Activated CD4-positive, alpha-beta T cell treated with anti-CD3 and anti-CD28 coated beads, Interleukin-2, amount 10 ng/mL, durations not matched to agents 7 days and 5 days (primary cell): ENCODE results near the gene KTI12. TPM values are rescaled to one million over a fixed set of nuclear protein-coding genes. Genes with fewer than 3 reads are reported as not detected.
"Not testable (repeated sequence)": the region's sequence is repeated elsewhere in the genome, so short reads cannot be mapped to it uniquely, and the experiment has no call there.

Experiments
- CTCF ChIA-PET: fragments of 350-600 bp; sonication (Branson Sonifier 250); formaldehyde crosslinking; loops from one replicate; lab custom pipeline; 2021; ENCODE audit warnings: antibody characterized with exemption; lab: Charles Lee
- POLR2A ChIA-PET: fragments of 350-600 bp; sonication (Branson Sonifier 250); formaldehyde crosslinking; loops from one replicate; lab custom pipeline; 2021; ENCODE audit warnings: antibody characterized with exemption; lab: Charles Lee
- DNase-seq: peaks from one replicate; pipeline ENCODE4 v3.0.0-alpha.2; 2020
- H3K27ac Mint-ChIP-seq: one replicate; pipeline ENCODE4 v1.8.0; 2021; ENCODE audit warnings: mild to moderate bottlenecking, moderate library complexity, mixed read lengths
- H3K27me3 Mint-ChIP-seq: one replicate; pipeline ENCODE4 v1.8.0; 2021; ENCODE audit warnings: mixed read lengths
- H3K36me3 Mint-ChIP-seq: one replicate; pipeline ENCODE4 v1.8.0; 2021; ENCODE audit warnings: low read depth, mixed read lengths
- H3K4me1 Mint-ChIP-seq: one replicate; pipeline ENCODE4 v1.8.0; 2021; ENCODE audit warnings: mixed read lengths
- H3K4me3 Mint-ChIP-seq: one replicate; pipeline ENCODE4 v1.8.0; 2021; ENCODE audit warnings: mild to moderate bottlenecking, moderate library complexity, mixed read lengths
- H3K9me3 Mint-ChIP-seq: one replicate; pipeline ENCODE4 v1.8.0; 2021; ENCODE audit warnings: mixed read lengths
- total RNA-seq, 2 experiments: library from RNA; stranded (reverse); gene quantifications; one replicate each; pipeline ENCODE4 v1.2.3, GENCODE V29; 2021

Gene KTI12
- total RNA-seq, 2 experiments from 2014 or later: 7.7 to 12.9 TPM

DNA sequence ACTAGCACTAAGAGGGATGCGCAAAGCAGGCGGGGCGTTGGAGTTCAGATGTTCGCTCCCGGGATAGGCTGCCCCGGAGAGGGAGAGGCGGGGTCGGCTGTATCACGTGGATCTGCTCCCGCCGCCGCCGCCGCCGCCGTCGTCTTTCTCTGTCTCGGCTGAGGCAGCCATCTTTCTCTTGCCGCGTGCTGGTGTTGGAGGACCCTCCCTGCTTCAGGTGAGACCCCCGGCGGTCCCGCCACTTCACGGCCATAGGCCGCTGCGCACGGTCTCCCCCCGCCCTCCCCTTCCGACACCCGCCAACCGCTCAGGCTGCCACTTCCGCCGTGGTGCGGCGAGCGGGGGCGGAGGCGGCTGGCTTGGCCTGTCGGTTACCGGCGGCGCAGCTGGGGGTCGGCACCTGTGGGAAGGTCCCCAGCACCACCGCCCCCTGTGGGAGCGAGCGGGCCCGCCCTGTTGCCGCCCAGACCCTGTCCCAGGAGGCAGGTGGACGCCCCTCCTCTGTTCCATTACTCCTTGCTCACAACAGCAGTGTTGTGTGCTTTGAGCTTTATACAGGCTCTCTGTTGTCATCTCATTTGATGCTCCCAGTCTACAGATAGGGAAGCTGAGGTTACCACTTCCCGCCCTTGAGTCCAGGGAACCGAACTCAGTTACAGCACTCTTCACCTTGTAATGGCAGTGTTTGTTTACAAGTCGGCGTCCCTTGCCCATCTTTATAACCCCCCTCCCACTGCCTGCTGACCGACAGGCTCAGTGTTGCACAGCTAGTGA lies 22.7 kb upstream of the KTI12 start, which contains the start of gene BTF3L4:
TSS of gene BTF3L4 (plus strand) at position 133 of the 774 bp plus-strand sequence. CDS start 3,553 bp downstream, outside the sequence.
- ChIA-PET CTCF (interaction anchor here (0.7 to 1.8 kb wide), 3 partner anchors 9 to 27 kb away, joined by 3 to 5 read pairs (median 4); no protein-coding TSS in a partner anchor), POLR2A (interaction anchor here (1.1 kb wide), 1 partner anchor 309 kb away, joined by 3 read pairs; no protein-coding TSS in a partner anchor)
- Mint-ChIP-seq H3K27ac (peak within 1 kb of the TSS; percentile 94), H3K27me3 (no peaks in the 10 kb centered on the region), H3K4me3 (peak within 1 kb of the TSS; percentile 97), H3K36me3 (peaks cover 24% of the 10 kb centered on the region), H3K4me1 (peaks cover 46% of the 10 kb centered on the region), H3K9me3 (no peaks in the 10 kb centered on the region)
- DNase-seq: peak; percentile 97

DNA sequence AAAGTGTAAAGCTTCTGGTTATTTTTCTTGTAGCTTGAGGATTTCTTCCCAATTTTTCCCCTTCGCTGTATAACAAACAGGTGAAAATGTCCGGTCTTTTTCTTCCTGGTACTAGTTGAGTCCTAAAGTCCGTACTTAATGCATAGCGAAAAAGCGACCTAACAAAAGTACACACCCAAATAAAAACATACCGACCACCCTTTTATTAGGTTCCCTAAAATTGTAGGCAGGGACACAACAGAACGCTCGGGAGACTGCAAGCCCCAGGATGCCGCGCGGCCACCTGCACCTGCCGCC lies 22.2 kb upstream of the KTI12 start:
- DNase-seq: no peak
- peak overlapping the region; percentile 97 for H3K4me3 Mint-ChIP-seq
- H3K4me1 Mint-ChIP-seq: peaks cover 46% of the 10 kb centered on the region
- peak overlapping the region; percentile 94 for H3K27ac Mint-ChIP-seq
- no peaks in the 10 kb centered on the region for H3K9me3 Mint-ChIP-seq
- CTCF ChIA-PET: interaction anchor here (0.7 to 1.8 kb wide), 4 partner anchors 9 to 26 kb away, joined by 3 to 5 read pairs (median 4); no protein-coding TSS in a partner anchor
- peaks cover 23% of the 10 kb centered on the region for H3K36me3 Mint-ChIP-seq
- POLR2A ChIA-PET: interaction anchor here (1.1 kb wide), 1 partner anchor 309 kb away, joined by 3 read pairs; no protein-coding TSS in a partner anchor
- no peaks in the 10 kb centered on the region for H3K27me3 Mint-ChIP-seq

DNA sequence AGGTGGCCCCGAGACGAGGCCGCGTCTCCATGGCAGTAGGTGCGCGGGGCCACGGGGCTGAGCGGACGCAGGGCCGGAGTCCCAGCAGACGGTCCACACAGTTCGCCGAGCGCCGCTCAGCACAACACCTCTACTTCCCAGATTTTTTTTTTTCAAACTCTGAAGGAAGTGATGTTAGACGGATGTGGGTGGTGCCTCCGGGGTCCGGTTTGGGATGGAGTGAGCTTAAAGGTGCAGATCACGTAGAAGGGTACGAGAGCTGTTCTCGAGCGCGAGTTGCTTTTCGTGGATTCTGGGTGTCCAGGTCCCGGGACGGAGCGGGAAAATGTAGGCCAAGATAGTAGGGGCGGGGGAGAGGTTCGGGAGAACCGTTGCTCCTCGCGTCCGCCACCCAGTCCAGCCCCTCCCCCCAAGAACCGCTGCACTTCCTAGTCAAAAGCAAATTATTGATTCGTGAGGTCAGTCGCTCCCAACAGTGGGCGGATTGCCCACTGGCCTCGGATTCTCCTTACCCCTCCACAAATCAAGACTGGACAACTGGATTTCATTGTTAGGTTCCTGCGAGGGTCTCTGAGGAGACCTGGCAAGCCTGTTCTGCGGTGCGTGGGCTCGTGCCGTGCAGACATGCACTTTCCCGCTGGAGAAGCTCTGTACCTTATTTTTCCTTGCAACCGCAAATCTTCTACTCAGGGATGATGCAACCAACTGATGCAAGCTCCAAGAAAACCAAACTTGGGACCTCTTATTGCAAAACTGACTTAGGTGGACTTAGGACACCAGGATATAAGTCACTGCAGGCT lies 21.7 kb upstream of the KTI12 start, which contains the start of gene TXNDC12:
TSS of gene TXNDC12 (minus strand) at position 126 of the 800 bp plus-strand sequence. CDS start at position 31, 95 bp downstream.
- Mint-ChIP-seq H3K4me3 (peak within 1 kb of the TSS; percentile 97), H3K27me3 (no peaks in the 10 kb centered on the region), H3K4me1 (peaks cover 43% of the 10 kb centered on the region), H3K36me3 (peaks cover 18% of the 10 kb centered on the region), H3K9me3 (no peaks in the 10 kb centered on the region), H3K27ac (peak within 1 kb of the TSS; percentile 94)
- ChIA-PET CTCF (interaction anchor here (0.6 to 1.8 kb wide), 6 partner anchors 10 to 656 kb away, joined by 3 to 5 read pairs (median 4); no protein-coding TSS in a partner anchor), POLR2A (interaction anchor here (0.6 to 1.1 kb wide), 5 partner anchors 10 to 310 kb away, joined by 3 to 5 read pairs (median 3); no protein-coding TSS in a partner anchor)
- DNase-seq: peak; percentile 80

DNA sequence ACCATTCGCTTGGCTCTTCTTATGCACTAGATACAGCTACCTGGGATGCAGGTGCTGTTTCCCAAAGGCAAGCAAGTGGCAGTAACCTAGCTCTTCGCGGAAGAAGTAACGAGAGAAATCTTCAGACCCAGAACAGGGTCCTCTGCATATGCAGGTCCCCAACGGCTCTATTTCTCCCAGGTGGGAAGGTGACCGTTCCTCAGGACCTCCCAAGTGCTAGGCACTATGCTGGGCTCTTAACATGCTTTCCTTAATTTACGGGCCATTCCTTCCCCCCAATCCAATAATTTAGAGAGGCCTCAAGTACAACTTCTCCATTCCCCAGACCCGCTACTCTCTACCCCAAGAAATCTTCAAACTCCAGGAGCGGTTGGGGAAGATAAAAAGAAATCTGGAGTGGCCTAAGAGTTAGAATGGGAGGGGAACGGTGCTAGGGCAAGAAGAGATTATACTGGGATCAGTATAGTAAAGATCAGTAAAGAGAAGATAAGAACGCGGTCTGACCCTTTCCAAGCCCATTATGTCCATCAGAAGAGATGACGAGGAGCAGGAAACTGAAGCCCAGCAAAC lies 21.0 kb upstream of the KTI12 start:
- Mint-ChIP-seq H3K4me1 (peaks cover 41% of the 10 kb centered on the region), H3K4me3 (peak overlapping the region; percentile 97), H3K27ac (peak overlapping the region; percentile 94), H3K27me3 (no peaks in the 10 kb centered on the region), H3K36me3 (peaks cover 15% of the 10 kb centered on the region), H3K9me3 (no peaks in the 10 kb centered on the region)
- no peak for DNase-seq
- ChIA-PET CTCF (interaction anchor here (0.6 to 1.8 kb wide), 4 partner anchors 10 to 657 kb away, joined by 3 to 5 read pairs (median 4); no protein-coding TSS in a partner anchor), POLR2A (no interaction called here)

DNA sequence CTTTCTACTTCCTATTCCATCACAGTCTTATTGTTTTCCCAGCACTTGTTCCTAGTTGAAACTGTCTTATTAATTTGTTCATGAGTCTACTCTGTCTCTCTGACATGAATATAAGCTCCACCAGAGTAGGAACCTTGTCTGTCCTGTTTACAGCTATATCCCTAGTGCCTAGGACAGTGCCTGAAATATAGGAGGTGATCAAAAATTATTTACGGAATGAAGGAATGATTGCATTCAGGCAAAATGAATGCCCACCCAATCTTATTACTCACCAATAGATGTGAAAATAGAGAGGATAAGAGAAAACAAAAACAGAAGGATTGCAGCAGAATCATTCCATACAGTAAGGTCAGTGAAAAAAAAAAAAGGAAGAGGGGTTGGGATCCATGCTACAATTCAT lies 20.3 kb upstream of the KTI12 start:
- peak overlapping the region; percentile 97 for H3K4me3 Mint-ChIP-seq
- no peak for DNase-seq
- H3K27ac Mint-ChIP-seq: no peak overlapping the region
- no peaks in the 10 kb centered on the region for H3K9me3 Mint-ChIP-seq
- H3K4me1 Mint-ChIP-seq: peaks cover 35% of the 10 kb centered on the region
- POLR2A ChIA-PET: no interaction called here
- peaks cover 12% of the 10 kb centered on the region for H3K36me3 Mint-ChIP-seq
- H3K27me3 Mint-ChIP-seq: no peaks in the 10 kb centered on the region
- CTCF ChIA-PET: no interaction called here

DNA sequence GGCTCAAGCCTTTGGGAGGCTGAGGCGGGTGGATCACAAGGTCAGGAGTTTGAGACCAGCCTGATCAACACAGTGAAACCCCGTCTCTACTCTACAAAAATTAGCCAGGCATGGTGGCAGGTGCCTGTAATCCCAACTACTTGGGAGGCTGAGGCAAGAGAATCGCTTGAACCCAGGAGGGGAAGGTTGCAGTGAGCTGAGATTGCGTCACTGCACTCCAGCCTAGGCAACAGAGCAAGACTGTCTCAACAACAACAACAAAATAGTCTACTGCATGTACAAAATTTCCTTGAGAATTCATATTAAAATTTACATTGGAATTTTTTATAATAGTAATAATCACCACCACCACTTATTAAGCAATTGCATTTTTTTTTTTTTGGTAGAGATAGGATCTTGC lies 15.7 kb upstream of the KTI12 start:
- POLR2A ChIA-PET, H3K27ac Mint-ChIP-seq, H3K4me3 Mint-ChIP-seq, H3K9me3 Mint-ChIP-seq, H3K27me3 Mint-ChIP-seq, DNase-seq: not testable (repeated sequence)
- CTCF ChIA-PET: interaction anchor here (1.0 to 1.6 kb wide), 4 partner anchors 10 to 22 kb away, joined by 3 read pairs; no protein-coding TSS in a partner anchor
- Mint-ChIP-seq H3K36me3 (peaks cover 20% of the 10 kb centered on the region), H3K4me1 (peaks cover 19% of the 10 kb centered on the region)

DNA sequence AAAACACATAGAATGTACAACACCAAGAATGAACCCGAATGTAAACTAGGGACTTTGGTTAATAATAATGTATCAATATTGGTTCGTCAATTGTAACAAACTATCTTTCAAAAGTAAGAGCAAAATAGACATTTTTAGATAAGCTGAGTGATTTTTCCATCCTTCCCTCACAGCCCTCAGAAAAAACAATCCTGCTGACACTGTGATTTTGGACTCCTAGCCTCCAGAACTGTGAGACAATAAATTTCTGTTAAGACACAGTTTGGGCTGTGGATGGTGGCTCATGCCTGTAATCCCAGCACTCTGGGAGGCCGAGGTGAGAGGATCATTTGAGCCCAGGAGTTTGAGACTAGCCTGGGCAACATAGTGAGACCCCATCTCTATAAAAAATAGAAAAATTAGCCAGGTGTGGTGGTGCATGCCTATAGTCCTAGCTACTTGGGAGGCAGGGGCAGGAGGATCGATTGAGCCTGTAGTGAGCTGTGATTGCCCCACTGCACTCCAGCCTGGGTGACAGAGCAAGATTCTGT lies 12.1 kb upstream of the KTI12 start:
- H3K4me3 Mint-ChIP-seq, H3K9me3 Mint-ChIP-seq, H3K4me1 Mint-ChIP-seq, POLR2A ChIA-PET, H3K27ac Mint-ChIP-seq, DNase-seq, H3K27me3 Mint-ChIP-seq: not testable (repeated sequence)
- CTCF ChIA-PET: interaction anchor here (1.1 to 1.9 kb wide), 3 partner anchors 10 to 16 kb away, joined by 3 to 4 read pairs (median 4); partner anchors contain the start of gene TXNDC12
- H3K36me3 Mint-ChIP-seq: peaks cover 16% of the 10 kb centered on the region

DNA sequence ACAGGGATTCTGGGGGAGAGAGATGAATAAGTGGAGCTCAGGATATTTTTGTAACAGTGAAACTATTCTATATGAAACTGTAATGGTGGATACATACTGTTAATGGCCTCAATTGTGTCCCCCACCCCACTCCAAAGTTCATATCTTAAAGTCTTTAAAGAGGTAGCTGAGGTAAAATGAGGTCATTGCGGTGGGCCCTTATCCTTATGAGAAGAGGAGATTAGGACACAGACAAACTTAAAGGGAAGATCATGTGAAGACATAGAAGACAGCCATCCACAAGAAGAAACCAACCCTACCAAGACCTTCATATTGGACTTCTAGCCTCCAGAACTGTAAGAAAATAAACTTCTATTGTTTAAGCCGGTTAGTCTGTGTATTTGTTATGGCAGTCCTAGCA lies 11.6 kb upstream of the KTI12 start:
- Mint-ChIP-seq H3K4me1 (peaks cover 6% of the 10 kb centered on the region), H3K36me3 (peaks cover 17% of the 10 kb centered on the region), H3K4me3 (no peak overlapping the region), H3K27ac (no peak overlapping the region), H3K9me3 (no peaks in the 10 kb centered on the region), H3K27me3 (no peaks in the 10 kb centered on the region)
- ChIA-PET CTCF (interaction anchor here (1.1 to 1.5 kb wide), 2 partner anchors 10 to 15 kb away, joined by 3 to 4 read pairs; partner anchors contain the start of gene TXNDC12), POLR2A (no interaction called here)
- DNase-seq: no peak

DNA sequence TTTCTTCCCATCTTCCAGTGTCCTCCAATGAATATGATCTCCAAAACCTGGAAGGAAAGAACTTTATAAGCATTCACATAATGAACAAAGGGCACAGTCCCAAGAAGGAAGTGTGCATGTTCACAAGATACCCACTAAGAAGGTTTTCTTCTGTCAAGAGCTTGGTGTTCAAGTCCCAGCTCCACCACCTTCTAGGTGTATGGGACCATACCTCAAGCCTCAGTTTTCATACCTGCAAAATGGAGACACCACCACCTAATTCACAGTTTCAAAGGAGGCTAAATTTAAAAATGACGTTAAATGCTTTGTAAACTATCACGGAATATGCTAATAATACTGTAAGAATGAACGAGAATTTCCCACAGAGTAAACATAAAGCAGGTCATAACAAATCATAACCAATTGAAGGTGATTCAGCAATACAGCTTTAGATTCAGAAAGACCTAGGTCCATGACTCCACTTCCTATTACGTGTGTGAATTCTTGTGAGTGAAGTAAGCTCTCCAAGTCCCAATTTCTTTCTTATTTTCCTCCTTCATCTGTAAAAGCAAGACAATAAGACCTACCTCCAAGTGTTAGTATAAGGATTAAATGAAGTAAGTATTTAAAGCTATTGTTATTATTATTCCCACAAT lies 8.1 kb upstream of the KTI12 start:
- no peak overlapping the region for H3K4me3 Mint-ChIP-seq
- peaks cover 6% of the 10 kb centered on the region for H3K4me1 Mint-ChIP-seq
- POLR2A ChIA-PET: no interaction called here

DNA sequence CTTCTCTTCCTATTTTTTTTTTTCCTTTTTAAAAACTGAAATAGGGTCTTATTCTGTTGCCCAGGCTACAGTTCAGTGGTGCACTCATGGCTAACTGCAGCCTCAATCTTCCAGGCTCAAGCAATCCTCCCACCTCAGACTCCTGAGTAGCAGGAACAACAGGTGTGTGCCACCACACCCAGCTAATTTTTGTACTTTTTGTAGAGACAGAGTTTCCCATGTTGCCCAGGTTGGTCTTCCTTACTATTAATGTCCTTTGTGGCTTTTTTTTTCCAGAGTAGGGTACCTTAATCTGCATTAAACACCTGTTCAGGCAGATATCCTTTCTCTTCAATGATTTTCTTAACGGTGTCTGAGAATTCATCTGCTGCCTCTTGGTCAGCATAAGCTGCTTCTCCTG lies 4.3 kb upstream of the KTI12 start:
- no peak for DNase-seq
- Mint-ChIP-seq H3K27ac (no peak overlapping the region), H3K36me3 (peaks cover 18% of the 10 kb centered on the region), H3K27me3 (no peaks in the 10 kb centered on the region), H3K4me1 (peaks cover 7% of the 10 kb centered on the region), H3K9me3 (no peaks in the 10 kb centered on the region), H3K4me3 (no peak overlapping the region)
- ChIA-PET CTCF (interaction anchor here (0.8 kb wide), 1 partner anchor 18 kb away, joined by 3 read pairs; no protein-coding TSS in a partner anchor), POLR2A (no interaction called here)

More for the DNA sequence above, 8.1 kb upstream of the KTI12 start:
- no peak overlapping the region for H3K27ac Mint-ChIP-seq
- peaks cover 17% of the 10 kb centered on the region for H3K36me3 Mint-ChIP-seq
- CTCF ChIA-PET: interaction anchor here (0.5 to 1.2 kb wide), 2 partner anchors 10 to 71 kb away, joined by 3 to 5 read pairs; no protein-coding TSS in a partner anchor
- no peak for DNase-seq
- H3K27me3 Mint-ChIP-seq: no peaks in the 10 kb centered on the region
- H3K9me3 Mint-ChIP-seq: no peaks in the 10 kb centered on the region

DNA sequence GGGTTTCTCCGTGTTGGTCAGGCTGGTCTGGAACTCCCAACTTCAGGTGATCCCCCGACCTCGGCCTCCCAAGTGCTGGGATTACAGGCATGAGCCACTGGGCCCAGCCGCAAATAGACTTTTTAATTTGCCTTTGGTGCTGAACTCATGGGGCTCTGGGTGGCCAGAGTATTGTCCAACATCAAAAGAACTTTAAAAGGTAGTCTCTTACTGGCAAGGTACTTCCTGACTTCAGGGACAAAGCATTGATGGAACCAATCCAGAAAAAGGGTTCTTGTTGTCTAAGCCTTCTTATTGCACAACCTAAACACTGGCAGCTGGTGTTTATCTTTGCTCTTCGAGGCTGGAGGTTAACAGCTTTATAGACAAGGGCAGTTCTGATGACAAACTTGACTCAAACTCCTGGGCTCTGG lies 3.8 kb upstream of the KTI12 start:
- H3K4me1 Mint-ChIP-seq: peaks cover 7% of the 10 kb centered on the region
- no peaks in the 10 kb centered on the region for H3K9me3 Mint-ChIP-seq
- ChIA-PET POLR2A (no interaction called here), CTCF (interaction anchor here (1.5 kb wide), 1 partner anchor 18 kb away, joined by 5 read pairs; the partner anchor contains the start of gene TXNDC12)
- no peaks in the 10 kb centered on the region for H3K27me3 Mint-ChIP-seq
- DNase-seq: no peak
- peaks cover 23% of the 10 kb centered on the region for H3K36me3 Mint-ChIP-seq
- no peak overlapping the region for H3K27ac Mint-ChIP-seq
- H3K4me3 Mint-ChIP-seq: no peak overlapping the region
